Neural cell (in vitro differentiated cells): ENCODE data around the gene ASB18.

ENCODE experiments used
- CTCF ChIP-seq: fragments of 450-650 bp; IDR thresholded peaks from 2 replicates; pipeline ENCODE4 v1.5.1; 2014; ENCODE audit warnings: antibody characterized with exemption, mild to moderate bottlenecking, moderate library complexity; ENCODE audit not compliant: poor library complexity, severe bottlenecking
- EP300 ChIP-seq: fragments of 450-650 bp; conservative IDR thresholded peaks from 2 replicates; pipeline ENCODE4 v1.6.1; 2014; ENCODE audit warnings: antibody characterized with exemption, mild to moderate bottlenecking, moderate library complexity; ENCODE audit not compliant: poor library complexity, severe bottlenecking
- EZH2 ChIP-seq: fragments of 200-600, 300-800 bp; shearing (Covaris generic), sonication (generic); IDR thresholded peaks from 2 replicates; pipeline ENCODE4 v1.6.1; 2014; ENCODE audit warnings: antibody characterized with exemption, low read length, borderline replicate concordance, mild to moderate bottlenecking; ENCODE audit not compliant: insufficient read depth, poor library complexity, severe bottlenecking
- MXI1 ChIP-seq: fragments of 450-650 bp; conservative IDR thresholded peaks from 2 replicates; pipeline ENCODE4 v1.6.1; 2014; ENCODE audit warnings: antibody characterized with exemption, mild to moderate bottlenecking; ENCODE audit not compliant: poor library complexity, severe bottlenecking
- POLR2AphosphoS5 ChIP-seq: IDR thresholded peaks from 2 replicates; pipeline ENCODE4 v1.6.1; 2012
- RAD21 ChIP-seq: fragments of 450-650 bp; conservative IDR thresholded peaks from 2 replicates; pipeline ENCODE4 v1.6.1; 2014; ENCODE audit warnings: antibody characterized with exemption, mild to moderate bottlenecking, moderate library complexity
- SMC3 ChIP-seq: fragments of 450-650 bp; conservative IDR thresholded peaks from 2 replicates; pipeline ENCODE4 v1.6.1; 2014; ENCODE audit warnings: antibody characterized with exemption, mild to moderate bottlenecking, moderate library complexity; ENCODE audit not compliant: poor library complexity
- TAF1 ChIP-seq: IDR thresholded peaks from 2 replicates; pipeline ENCODE4 v1.6.1; 2012; ENCODE audit warnings: low read depth
- TF ChIP-seq, protein P1 (sequence below): IDR thresholded peaks from 2 replicates; pipeline ENCODE4 v1.6.1; 2012; ENCODE audit warnings: borderline replicate concordance

DNA sequence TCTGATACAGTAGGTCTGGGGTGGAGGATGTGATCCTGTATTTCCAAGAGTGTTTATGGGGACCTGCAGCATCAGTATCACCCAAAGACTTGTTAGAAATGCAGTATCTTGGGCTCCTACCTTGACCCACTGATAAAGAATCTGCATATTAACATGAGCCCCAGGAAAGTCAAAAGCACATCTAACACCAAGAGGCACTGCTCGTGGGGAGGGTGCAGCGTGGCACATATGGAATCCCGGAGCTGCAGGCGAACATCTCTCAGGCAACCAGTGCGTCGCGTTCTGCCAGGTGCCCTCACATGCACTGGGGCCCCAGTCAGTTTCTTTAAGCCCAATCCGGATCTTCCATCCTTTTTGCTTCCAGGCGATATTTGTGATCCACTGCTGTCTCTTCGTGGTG, 41.3 kb upstream of the ASB18 start:
- no peak for TF ChIP-seq EZH2
- no peak for TF ChIP-seq MXI1
- TF ChIP-seq, protein P1, sequence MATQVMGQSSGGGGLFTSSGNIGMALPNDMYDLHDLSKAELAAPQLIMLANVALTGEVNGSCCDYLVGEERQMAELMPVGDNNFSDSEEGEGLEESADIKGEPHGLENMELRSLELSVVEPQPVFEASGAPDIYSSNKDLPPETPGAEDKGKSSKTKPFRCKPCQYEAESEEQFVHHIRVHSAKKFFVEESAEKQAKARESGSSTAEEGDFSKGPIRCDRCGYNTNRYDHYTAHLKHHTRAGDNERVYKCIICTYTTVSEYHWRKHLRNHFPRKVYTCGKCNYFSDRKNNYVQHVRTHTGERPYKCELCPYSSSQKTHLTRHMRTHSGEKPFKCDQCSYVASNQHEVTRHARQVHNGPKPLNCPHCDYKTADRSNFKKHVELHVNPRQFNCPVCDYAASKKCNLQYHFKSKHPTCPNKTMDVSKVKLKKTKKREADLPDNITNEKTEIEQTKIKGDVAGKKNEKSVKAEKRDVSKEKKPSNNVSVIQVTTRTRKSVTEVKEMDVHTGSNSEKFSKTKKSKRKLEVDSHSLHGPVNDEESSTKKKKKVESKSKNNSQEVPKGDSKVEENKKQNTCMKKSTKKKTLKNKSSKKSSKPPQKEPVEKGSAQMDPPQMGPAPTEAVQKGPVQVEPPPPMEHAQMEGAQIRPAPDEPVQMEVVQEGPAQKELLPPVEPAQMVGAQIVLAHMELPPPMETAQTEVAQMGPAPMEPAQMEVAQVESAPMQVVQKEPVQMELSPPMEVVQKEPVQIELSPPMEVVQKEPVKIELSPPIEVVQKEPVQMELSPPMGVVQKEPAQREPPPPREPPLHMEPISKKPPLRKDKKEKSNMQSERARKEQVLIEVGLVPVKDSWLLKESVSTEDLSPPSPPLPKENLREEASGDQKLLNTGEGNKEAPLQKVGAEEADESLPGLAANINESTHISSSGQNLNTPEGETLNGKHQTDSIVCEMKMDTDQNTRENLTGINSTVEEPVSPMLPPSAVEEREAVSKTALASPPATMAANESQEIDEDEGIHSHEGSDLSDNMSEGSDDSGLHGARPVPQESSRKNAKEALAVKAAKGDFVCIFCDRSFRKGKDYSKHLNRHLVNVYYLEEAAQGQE = no peak
- TF ChIP-seq RAD21 = no peak
- no peak for TF ChIP-seq CTCF
- TF ChIP-seq EP300 = no peak
- no peak for TF ChIP-seq SMC3
- no peak for TF ChIP-seq POLR2AphosphoS5
- TF ChIP-seq TAF1 = no peak
